ENCODE data around the gene OR1E2.
"Not testable (repeated sequence)": the region's sequence is repeated elsewhere in the genome, so short reads cannot be mapped to it uniquely, and the experiment has no call there.

The OR1E2 gene

GRCh38 chr17:3397801-3398200, 35.8 kb downstream of the OR1E2 start:
- H3K4me2 ChIP-seq (ENCODE audit: low read length); H3K4me1 ChIP-seq (ENCODE audit: control insufficient read depth, insufficient read depth, low read length); H3K27me3 ChIP-seq (ENCODE audit: control insufficient read depth, insufficient read depth, low read length); H3K4me3 ChIP-seq (ENCODE audit: low read length); H3K36me3 ChIP-seq (ENCODE audit: insufficient read depth, low read length); H3K9ac ChIP-seq (ENCODE audit: low read depth, low read length); H3K9me3 ChIP-seq (replicated peaks; ENCODE audit: low read length): not testable (repeated sequence)

DNA sequence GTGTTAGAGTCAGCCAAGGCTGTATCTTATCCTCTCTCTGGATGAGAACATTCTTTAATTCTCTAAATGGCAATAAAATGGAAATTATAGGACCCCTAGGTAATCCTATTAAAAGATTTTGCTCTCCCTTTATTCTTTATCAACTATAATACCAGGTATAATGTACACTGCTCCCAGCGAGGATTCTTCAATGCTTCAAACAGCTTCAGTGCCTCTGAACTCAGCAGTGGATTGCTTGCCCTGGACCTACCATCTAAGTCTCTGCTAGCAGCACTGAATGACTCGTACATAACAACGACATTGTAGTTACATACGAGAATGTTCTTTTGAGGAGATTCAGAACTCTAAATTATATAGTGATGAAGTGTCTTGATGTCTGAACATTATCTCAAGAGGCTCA, 43.9 kb downstream of the OR1E2 start:
- Histone ChIP-seq H3K27me3 (ENCODE audit: control insufficient read depth, insufficient read depth, low read length) (no peaks in the 10 kb centered on the region), H3K9me3 (replicated peaks; ENCODE audit: low read length) (no peaks in the 10 kb centered on the region)

DNA sequence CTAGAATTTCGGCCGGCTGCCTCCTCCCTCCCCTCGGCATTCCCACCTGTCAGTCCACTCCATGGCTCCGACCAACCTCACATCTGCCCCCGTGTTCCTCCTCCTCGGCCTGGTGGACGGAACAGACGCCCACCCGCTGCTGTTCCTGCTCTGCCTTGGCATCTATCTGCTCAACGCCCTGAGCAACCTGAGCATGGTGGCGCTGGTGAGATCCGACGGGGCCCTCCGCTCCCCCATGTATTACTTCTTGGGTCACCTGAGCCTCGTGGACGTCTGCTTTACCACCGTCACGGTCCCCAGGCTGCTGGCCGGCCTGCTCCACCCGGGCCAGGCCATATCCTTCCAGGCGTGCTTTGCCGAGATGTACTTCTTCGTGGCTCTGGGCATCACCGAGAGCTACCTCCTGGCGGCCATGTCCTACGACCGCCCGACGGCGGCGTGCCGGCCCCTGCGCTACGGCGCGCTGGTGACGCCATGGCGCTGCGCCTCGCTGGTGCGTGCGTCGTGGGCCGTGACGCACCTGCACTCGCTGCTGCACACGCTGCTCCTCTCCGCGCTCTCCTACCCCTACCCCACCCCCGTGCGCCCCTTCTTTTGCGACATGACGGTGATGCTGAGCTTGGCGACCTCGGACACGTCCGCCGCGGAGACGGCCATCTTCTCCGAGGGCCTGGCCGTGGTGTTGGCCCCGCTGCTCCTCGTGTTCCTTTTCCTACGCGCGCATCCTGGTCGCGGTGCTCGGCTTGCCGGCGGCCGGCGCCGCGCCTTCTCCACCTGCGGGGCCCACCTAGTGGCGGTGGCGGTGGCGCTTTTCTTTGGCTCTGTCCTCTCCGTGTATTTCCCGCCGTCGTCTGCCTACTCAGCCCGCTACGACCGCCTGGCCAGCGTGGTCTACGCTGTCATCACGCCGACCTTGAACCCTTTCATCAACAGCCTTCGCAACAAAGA, 47.5 kb downstream of the OR1E2 start, which contains the start of gene OR3A2:
Gene OR3A2 (minus strand): TSS at position 440 of the 948 bp plus-strand sequence.
- Histone ChIP-seq H3K9ac (ENCODE audit: low read depth, low read length) (no peak within 1 kb of the TSS), H3K4me2 (ENCODE audit: low read length) (no peak within 1 kb of the TSS), H3K27me3 (ENCODE audit: control insufficient read depth, insufficient read depth, low read length) (no peaks in the 10 kb centered on the region), H3K9me3 (replicated peaks; ENCODE audit: low read length) (no peaks in the 10 kb centered on the region), H3K36me3 (ENCODE audit: insufficient read depth, low read length) (no peaks in the 10 kb centered on the region), H3K4me3 (ENCODE audit: low read length) (no peak within 1 kb of the TSS), H3K4me1 (ENCODE audit: control insufficient read depth, insufficient read depth, low read length) (no peaks in the 10 kb centered on the region)

More for the DNA sequence above, 43.9 kb downstream of the OR1E2 start:
- Histone ChIP-seq H3K36me3 (ENCODE audit: insufficient read depth, low read length) (no peaks in the 10 kb centered on the region), H3K4me2 (ENCODE audit: low read length) (no peak overlapping the region), H3K9ac (ENCODE audit: low read depth, low read length) (no peak overlapping the region), H3K4me1 (ENCODE audit: control insufficient read depth, insufficient read depth, low read length) (no peaks in the 10 kb centered on the region), H3K4me3 (ENCODE audit: low read length) (no peak overlapping the region)

All from skeletal muscle satellite cell (primary cell).